Stimulated activated naive CD8-positive, alpha-beta T cell treated with anti-CD3 and anti-CD28 coated beads, Interleukin-15, Interleukin-2, amounts not matched to agents 100 ng/mL and 50 ng/mL, for 24 hours (primary cell): Measurements from ENCODE around the gene SLIT1.

ENCODE experiments used
- H3K27ac Mint-ChIP-seq: one replicate; pipeline ENCODE4 v1.8.0; 2021; ENCODE audit warnings: mild to moderate bottlenecking, mixed read lengths
- H3K27me3 Mint-ChIP-seq: one replicate; pipeline ENCODE4 v1.8.0; 2021; ENCODE audit warnings: mixed read lengths
- H3K36me3 Mint-ChIP-seq: one replicate; pipeline ENCODE4 v1.8.0; 2021; ENCODE audit warnings: low read depth, mixed read lengths
- H3K4me1 Mint-ChIP-seq: one replicate; pipeline ENCODE4 v1.8.0; 2021; ENCODE audit warnings: low read depth, mixed read lengths
- H3K4me3 Mint-ChIP-seq: one replicate; pipeline ENCODE4 v1.8.0; 2021; ENCODE audit warnings: mild to moderate bottlenecking, mixed read lengths
- H3K9me3 Mint-ChIP-seq: one replicate; pipeline ENCODE4 v1.8.0; 2021; ENCODE audit warnings: mixed read lengths

Gene SLIT1

DNA sequence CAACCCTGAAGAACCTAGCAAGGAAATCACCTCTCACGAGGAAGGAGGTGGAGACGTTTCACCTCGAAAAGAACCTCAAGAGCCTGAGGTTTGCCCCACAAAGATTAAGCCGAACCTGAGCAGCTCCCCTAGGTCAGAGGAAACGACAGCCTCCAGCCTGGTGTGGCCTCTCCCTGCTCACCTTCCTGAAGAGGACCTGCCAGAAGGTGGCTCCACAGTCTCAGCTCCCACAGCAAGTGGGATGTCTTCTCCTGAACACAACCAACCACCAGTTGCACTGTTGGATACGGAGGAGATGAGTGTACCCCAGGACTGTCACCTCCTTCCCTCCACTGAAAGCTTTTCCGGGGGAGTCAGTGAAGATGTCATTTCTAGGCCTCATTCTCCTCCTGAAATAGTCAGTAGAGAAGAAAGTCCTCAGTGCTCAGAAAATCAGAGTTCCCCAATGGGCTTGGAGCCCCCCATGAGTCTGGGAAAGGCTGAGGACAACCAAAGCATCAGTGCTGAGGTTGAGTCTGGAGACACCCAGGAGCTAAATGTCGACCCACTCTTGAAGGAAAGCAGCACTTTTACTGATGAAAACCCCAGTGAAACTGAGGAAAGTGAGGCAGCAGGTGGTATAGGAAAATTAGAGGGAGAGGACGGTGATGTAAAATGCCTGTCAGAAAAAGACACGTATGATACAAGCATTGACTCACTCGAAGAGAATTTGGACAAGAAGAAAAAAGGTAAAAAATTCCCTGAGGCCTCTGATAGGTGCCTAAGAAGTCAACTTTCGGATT is 203.4 kb downstream of the SLIT1 start:
- peaks cover 22% of the 10 kb centered on the region for H3K36me3 Mint-ChIP-seq
- H3K9me3 Mint-ChIP-seq, result no peaks in the 10 kb centered on the region

DNA sequence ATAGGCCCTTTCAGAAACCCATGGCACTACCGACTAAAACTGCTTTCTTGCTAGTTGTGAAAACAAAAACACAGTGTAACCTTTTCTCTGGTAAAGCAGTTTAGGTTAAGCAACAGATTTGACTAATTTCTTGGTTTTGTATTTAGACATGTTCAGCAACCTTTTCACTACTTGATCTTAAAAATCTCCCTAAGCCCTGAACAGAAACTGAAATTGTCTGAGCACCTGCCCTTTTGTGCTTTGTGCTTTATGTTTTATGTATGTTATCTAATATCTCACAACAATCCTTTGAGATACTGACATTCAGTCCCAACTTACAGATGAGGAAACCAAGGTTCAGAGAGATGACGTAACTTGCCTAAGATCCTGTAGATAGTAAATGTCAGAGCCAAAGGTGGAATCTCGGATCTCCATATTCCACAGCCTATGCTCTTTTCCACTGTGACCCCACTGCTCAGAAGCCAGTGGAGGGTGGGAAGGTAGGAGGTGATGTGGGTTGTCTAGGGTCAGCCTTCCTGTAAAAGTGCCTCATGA is 207.1 kb downstream of the SLIT1 start:
- H3K27ac Mint-ChIP-seq, result no peak overlapping the region
- H3K4me1 Mint-ChIP-seq, result peaks cover 25% of the 10 kb centered on the region

More for the DNA sequence above, 203.4 kb downstream of the SLIT1 start:
- H3K27ac Mint-ChIP-seq, result no peak overlapping the region
- H3K4me1 Mint-ChIP-seq, result peaks cover 26% of the 10 kb centered on the region
- H3K4me3 Mint-ChIP-seq, result no peak overlapping the region
- no peaks in the 10 kb centered on the region for H3K27me3 Mint-ChIP-seq

DNA sequence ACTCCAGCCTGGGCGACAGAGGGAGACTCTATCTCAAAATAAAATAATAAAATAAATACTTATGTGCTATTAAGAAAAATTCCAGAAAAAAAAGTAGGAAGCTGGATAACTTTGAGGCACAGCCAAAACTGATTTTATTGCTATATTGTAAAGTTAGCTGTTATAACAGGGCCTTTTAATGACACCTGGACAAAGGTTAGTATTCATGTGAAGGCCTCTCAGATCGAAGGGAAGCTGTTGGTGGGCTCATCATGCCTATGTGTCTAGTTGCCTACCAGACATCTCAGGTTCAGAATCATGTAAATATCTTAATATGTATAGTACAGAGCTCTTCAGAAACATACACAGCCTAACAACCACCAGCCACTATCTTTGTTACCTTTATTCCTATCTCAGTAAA is 210.6 kb downstream of the SLIT1 start:
- Mint-ChIP-seq H3K27ac (no peak overlapping the region), H3K27me3 (no peaks in the 10 kb centered on the region), H3K4me1 (peaks cover 26% of the 10 kb centered on the region), H3K36me3 (no peaks in the 10 kb centered on the region), H3K9me3 (no peaks in the 10 kb centered on the region), H3K4me3 (no peak overlapping the region)

More for the DNA sequence above, 207.1 kb downstream of the SLIT1 start:
- H3K4me3 Mint-ChIP-seq, result no peak overlapping the region
- peaks cover 22% of the 10 kb centered on the region for H3K36me3 Mint-ChIP-seq
- H3K9me3 Mint-ChIP-seq, result no peaks in the 10 kb centered on the region
- H3K27me3 Mint-ChIP-seq, result no peaks in the 10 kb centered on the region

DNA sequence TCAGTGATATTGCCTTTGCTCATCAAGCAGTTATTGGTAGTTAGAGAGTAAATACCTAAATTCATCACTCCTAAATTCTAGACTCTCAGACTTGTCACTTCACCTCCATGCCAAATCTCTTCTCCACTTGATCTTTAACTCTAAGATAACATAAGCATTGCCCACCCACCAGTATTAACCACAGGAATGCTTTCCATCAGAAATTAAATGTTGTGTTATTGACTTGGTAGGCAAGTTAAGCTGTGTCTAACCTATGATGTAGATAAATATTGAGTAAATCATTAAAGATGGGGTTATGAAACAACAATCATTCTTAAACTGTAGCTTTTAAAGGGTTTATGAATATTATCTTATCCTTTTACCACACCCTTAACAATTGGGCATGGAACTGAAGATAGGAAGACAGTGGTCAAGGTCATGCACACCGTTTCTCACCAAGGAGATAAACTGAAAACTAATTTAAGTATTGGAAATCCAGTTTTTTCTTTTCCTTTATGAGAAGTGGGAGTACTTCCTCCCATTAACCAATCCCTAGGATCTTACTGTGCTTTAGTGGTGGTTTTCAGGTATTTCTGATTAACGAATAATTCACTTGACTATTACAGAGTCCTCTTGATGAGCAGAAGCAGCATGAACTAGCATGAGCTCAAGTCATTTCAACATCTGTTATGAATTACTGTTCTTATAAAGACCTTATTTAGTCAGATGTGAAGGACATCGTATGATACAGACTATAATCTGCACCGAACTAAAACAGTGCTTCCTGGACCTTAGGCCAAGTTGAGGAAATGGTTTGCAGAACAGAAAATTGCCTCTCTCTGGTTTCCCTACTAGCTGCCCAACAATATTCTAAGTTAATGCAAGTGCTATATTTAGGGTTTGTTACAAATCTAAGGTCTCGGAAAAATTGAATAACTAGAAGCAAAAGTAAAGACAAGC is 211.7 kb downstream of the SLIT1 start:
- H3K27me3 Mint-ChIP-seq, result no peaks in the 10 kb centered on the region
- peaks cover 23% of the 10 kb centered on the region for H3K4me1 Mint-ChIP-seq
- H3K4me3 Mint-ChIP-seq, result no peak overlapping the region

DNA sequence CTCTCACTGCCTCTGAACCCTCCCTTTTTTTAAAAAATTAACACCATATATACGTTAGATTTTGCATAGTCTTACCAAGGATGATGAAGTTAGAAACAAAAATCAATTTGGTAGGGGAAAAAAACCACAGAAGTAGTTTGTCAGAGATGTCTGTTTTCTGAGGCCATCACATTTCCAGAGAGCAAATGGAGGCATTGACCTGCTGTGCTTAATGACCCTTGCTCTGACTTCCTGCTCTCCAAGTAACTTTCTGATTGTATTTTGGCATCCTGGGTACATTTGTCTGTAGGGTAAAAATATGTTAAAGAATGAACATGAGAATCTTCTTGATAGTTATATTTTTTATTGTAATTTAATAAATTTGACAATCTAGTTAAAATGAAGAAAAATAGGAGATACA is 213.5 kb downstream of the SLIT1 start:
- Mint-ChIP-seq H3K27ac (no peak overlapping the region), H3K9me3 (no peaks in the 10 kb centered on the region), H3K4me1 (peaks cover 10% of the 10 kb centered on the region), H3K27me3 (no peaks in the 10 kb centered on the region), H3K36me3 (peaks cover 8% of the 10 kb centered on the region), H3K4me3 (no peak overlapping the region)

More for the DNA sequence above, 211.7 kb downstream of the SLIT1 start:
- H3K36me3 Mint-ChIP-seq, result no peaks in the 10 kb centered on the region
- no peaks in the 10 kb centered on the region for H3K9me3 Mint-ChIP-seq
- H3K27ac Mint-ChIP-seq, result no peak overlapping the region

DNA sequence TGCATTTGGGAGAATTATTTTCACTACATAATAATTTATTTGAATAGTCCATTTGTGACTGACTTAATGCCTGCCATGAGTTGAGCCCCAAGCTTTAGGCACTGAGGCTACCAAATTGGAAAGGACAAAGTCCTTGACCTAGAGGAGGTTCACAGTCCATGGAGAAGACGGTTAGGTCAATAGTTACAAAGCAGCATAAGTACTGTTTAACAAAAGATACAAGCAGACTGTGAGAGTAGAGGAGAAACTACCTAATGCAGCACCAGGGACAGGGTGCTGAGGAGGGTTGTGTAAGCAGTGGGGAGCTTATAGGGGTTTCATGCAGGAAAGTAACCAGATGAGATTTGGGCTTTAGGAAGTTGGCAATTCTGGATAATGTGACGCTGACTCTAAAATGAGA is 214.4 kb downstream of the SLIT1 start:
- no peaks in the 10 kb centered on the region for H3K27me3 Mint-ChIP-seq
- H3K4me3 Mint-ChIP-seq, result no peak overlapping the region
- H3K9me3 Mint-ChIP-seq, result no peaks in the 10 kb centered on the region
- H3K36me3 Mint-ChIP-seq, result peaks cover 8% of the 10 kb centered on the region
- H3K27ac Mint-ChIP-seq, result no peak overlapping the region
- peaks cover 10% of the 10 kb centered on the region for H3K4me1 Mint-ChIP-seq

DNA sequence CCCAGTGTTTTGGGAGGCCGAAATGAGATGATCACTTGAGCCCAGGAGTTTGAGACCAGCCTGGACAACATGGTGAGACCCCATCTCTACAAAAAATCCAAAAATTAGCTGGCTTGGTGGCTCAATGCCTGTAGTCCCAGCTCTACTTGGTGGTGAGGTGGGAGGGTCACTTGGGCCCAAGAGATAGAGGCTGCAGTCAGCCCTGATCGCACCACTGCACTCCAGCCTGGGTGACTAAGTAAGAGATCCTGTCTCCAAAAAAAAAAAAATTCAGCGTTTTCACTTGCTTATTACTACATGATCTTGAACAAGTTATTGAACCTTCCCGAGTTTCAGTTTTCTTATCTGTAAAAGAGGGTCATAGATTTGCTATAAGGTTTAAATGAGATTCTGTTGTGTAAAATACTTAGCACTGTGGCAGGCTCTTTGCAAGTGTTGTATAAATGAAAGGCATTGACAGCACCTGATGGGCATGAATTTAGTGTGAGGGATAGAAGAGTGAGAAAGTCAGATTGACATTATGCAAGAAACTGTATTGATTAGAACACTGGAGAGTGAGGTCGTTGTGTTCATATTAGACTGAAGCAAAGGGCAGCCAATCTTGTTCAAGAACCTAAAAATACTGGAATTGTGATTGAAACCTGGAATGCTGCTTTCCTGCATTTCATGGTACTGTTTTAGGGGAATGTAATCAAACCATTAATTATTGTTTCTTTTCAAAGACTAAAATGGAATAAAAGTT is 216.9 kb downstream of the SLIT1 start:
- peaks cover 3% of the 10 kb centered on the region for H3K4me1 Mint-ChIP-seq
- peaks cover 8% of the 10 kb centered on the region for H3K36me3 Mint-ChIP-seq
- no peaks in the 10 kb centered on the region for H3K9me3 Mint-ChIP-seq
- no peak overlapping the region for H3K27ac Mint-ChIP-seq
- no peak overlapping the region for H3K4me3 Mint-ChIP-seq
- H3K27me3 Mint-ChIP-seq, result no peaks in the 10 kb centered on the region

DNA sequence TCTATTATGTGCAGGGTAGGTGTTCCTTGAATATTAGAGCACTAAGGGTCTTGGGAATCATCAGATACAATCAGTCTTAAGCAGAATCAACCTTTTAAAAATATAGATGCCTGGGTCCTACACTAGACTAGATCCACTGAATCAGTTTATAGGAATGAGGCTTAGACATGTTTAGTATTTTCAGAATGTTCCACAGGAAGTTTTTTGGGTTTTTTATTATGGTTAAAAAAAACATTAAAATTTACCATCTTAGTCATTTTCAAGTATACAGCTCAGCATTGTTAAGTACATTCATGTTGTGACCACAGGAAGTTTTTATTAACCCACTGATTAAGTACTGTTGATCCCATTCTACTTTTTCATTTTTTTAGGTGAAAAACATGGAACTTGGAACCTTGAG is 217.9 kb downstream of the SLIT1 start:
- no peak overlapping the region for H3K4me3 Mint-ChIP-seq
- no peaks in the 10 kb centered on the region for H3K27me3 Mint-ChIP-seq
- no peaks in the 10 kb centered on the region for H3K9me3 Mint-ChIP-seq
- peaks cover 9% of the 10 kb centered on the region for H3K36me3 Mint-ChIP-seq
- H3K4me1 Mint-ChIP-seq, result no peaks in the 10 kb centered on the region
- no peak overlapping the region for H3K27ac Mint-ChIP-seq

DNA sequence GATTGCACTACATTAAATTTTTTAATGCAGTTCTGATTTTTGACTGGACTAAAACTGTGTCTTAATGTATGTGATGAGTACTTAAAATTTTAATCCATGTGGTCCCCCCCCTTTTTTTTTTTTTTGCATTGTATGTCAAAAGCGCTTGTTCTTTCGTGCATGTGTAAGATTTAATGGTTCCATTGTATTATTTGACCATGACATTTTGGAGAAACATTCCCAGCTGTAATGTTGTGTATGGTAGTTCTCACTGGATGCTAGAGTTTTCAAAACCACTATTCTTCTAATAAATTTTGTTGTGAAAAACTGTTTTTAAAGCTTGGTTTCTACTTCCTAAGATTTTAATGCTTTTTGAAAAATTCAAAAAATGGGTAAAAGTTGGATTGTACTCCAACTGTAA is 221.6 kb downstream of the SLIT1 start:
- H3K27ac Mint-ChIP-seq, result no peak overlapping the region
- H3K4me3 Mint-ChIP-seq, result no peak overlapping the region
- peaks cover 16% of the 10 kb centered on the region for H3K4me1 Mint-ChIP-seq
- H3K36me3 Mint-ChIP-seq, result peaks cover 16% of the 10 kb centered on the region
- no peaks in the 10 kb centered on the region for H3K27me3 Mint-ChIP-seq
- H3K9me3 Mint-ChIP-seq, result no peaks in the 10 kb centered on the region

DNA sequence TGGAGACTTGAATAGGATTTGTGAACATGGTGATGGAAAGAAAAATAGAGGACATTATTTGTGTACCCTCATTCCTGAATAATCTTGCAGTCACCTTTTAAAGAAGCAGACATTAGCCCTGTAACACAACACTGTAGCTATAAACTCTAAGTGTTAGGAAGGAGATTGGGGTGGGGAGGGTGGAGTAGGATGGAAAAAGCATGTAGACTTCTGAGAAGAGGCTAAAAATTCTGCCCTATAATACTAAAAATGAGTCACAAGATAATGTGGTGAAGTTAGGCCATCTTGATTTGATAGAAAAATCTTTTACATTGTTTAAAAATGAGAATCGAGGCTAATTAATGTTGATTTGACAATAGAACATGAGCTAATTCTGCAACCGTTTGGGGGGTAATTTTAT is 224.9 kb downstream of the SLIT1 start:
- Mint-ChIP-seq H3K4me1 (peaks cover 16% of the 10 kb centered on the region), H3K27me3 (no peaks in the 10 kb centered on the region), H3K9me3 (no peaks in the 10 kb centered on the region), H3K4me3 (no peak overlapping the region), H3K36me3 (peaks cover 24% of the 10 kb centered on the region), H3K27ac (no peak overlapping the region)

DNA sequence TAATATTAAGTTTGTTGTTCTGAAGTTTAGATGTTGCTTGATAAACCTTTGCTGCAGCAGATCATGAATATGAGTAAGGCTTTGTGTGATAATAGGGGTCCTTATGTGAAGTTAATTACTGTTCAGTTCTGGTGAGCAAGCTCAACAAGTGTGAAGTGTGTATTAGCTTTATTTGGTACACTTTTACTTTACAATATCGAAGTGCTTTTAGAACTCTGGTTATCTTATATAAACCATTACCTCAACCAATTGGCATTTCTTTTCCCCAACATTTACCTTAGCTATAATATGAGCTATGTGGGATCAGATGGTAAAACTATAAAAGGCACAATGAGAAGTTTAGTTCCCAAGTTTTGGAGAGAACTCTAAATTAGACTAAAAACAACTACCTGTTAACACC is 226.0 kb downstream of the SLIT1 start:
- H3K9me3 Mint-ChIP-seq, result no peaks in the 10 kb centered on the region
- no peak overlapping the region for H3K4me3 Mint-ChIP-seq
- H3K27ac Mint-ChIP-seq, result no peak overlapping the region
- peaks cover 16% of the 10 kb centered on the region for H3K4me1 Mint-ChIP-seq
- peaks cover 36% of the 10 kb centered on the region for H3K36me3 Mint-ChIP-seq
- H3K27me3 Mint-ChIP-seq, result no peaks in the 10 kb centered on the region

DNA sequence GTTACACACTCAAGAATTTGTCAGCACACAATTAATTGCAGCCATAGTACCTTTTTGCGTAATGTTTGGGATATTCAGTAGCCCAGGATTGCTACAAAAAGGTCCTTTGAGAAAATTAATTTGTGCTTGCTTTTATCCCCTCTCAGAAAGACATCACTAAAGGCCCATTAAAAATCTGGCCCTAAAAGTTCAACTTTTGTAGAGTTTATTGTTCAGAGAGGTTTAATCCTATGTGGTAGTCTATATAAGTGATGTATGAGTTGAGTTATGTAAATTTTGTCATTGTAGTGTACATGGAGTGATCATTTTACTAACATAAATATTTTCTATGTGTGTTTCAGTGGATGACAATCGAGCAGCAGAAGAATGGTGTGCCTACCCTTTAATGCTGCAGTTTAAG is 227.7 kb downstream of the SLIT1 start:
- no peaks in the 10 kb centered on the region for H3K27me3 Mint-ChIP-seq
- no peak overlapping the region for H3K4me3 Mint-ChIP-seq
- no peaks in the 10 kb centered on the region for H3K9me3 Mint-ChIP-seq
- peaks cover 47% of the 10 kb centered on the region for H3K36me3 Mint-ChIP-seq
- H3K4me1 Mint-ChIP-seq, result peaks cover 16% of the 10 kb centered on the region
- H3K27ac Mint-ChIP-seq, result no peak overlapping the region

DNA sequence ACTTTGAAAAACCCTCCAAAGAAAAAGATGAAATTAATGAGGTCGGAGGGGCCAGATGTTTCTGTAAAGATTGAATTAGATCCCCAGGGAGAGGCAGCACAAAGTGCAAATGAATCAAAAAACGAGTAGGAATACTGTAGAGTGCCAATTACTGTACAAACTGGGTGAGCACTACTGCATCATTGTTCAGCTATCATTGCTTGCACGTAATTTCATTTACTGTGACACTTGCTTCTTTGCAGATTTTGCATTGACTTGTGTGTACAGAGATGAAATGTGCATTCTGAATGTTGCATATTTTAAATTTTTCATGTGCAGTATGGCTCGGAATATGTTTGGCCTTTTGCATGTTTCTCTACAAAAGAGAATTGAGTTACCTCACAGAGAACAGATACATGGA is 230.0 kb downstream of the SLIT1 start:
- Mint-ChIP-seq H3K27ac (no peak overlapping the region), H3K4me3 (no peak overlapping the region), H3K36me3 (peaks cover 50% of the 10 kb centered on the region), H3K9me3 (no peaks in the 10 kb centered on the region), H3K27me3 (no peaks in the 10 kb centered on the region), H3K4me1 (peaks cover 12% of the 10 kb centered on the region)

DNA sequence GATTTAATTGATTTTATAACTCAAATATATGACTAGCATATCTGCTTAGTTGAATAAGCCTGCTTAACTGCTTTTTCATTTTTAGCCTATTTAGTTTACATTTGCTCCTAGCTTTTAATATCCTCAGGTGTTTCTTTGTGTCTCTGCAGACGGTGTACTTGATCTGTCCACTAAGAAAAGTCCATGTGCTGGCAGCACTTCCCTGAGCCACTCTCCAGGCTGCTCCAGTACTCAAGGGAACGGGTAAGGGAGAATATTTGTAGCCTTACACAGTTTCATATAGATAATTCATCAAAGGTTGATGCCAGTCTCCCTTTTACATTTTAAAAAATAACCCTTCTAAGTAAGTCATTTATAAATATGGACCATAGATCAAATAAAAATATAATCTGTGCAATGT is 233.8 kb downstream of the SLIT1 start:
- Mint-ChIP-seq H3K27ac (no peak overlapping the region), H3K4me1 (peaks cover 13% of the 10 kb centered on the region), H3K4me3 (no peak overlapping the region), H3K9me3 (no peaks in the 10 kb centered on the region), H3K36me3 (peaks cover 43% of the 10 kb centered on the region), H3K27me3 (no peaks in the 10 kb centered on the region)
